HL-60 (cell line): ENCODE results near the gene TAF3.

ENCODE experiments used
- GABPA ChIP-seq: IDR thresholded peaks from 2 replicates; pipeline ENCODE4 v1.6.1; 2012; ENCODE audit warnings: low read depth
- TF ChIP-seq, protein P1 (sequence below): IDR thresholded peaks from one replicate; pipeline ENCODE4 v1.5.1; 2011; ENCODE audit warnings: low read length, control low read depth, inconsistent platforms; ENCODE audit not compliant: insufficient read depth

DNA sequence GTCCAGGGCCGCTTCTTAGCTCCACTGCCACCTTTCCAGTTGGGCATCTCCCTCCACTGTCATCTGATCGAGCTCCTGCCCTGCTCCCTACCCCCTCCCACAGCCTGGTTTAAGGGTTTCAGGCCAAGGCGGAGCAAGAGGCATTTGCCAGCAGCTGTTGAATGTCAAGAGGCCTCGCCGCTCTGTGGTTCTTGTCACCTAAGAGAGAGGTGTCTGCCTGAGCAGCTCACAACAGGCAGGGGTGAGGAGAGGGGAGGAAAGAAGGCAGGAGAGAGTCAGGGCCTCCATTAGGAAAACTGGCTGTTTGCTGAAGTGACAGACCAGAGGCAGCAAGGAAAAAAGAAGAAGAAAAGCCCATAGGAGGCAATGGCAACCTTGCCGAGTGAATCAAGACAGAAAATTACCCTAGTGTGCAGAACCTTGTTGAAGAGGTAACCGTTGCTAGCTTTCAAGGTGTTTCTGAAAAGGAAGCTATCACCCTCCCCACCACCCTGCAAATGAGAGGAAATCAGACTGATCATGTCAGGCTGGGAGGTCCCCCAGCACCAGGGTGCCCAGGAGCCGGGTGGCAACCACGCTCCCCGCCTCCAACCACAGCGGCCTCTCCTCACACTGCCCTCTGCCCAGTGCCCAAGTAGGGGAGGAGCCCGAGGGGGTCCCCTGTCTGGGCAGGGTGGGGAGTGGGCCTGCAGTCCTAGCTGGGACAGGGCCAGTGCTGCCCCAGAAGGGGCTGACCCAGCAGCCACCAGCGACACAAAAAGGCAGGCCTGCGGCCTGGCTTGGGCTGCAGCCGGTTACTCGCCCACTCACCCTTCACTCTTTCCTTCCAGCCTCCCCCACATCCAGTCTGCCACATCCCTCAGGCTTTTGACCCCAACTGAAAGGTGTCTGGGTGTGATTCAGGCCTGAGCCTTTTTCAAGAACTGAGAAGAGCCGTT lies 243.2 kb downstream of the TAF3 start:
- no peak for TF ChIP-seq GABPA
- TF ChIP-seq, protein P1, sequence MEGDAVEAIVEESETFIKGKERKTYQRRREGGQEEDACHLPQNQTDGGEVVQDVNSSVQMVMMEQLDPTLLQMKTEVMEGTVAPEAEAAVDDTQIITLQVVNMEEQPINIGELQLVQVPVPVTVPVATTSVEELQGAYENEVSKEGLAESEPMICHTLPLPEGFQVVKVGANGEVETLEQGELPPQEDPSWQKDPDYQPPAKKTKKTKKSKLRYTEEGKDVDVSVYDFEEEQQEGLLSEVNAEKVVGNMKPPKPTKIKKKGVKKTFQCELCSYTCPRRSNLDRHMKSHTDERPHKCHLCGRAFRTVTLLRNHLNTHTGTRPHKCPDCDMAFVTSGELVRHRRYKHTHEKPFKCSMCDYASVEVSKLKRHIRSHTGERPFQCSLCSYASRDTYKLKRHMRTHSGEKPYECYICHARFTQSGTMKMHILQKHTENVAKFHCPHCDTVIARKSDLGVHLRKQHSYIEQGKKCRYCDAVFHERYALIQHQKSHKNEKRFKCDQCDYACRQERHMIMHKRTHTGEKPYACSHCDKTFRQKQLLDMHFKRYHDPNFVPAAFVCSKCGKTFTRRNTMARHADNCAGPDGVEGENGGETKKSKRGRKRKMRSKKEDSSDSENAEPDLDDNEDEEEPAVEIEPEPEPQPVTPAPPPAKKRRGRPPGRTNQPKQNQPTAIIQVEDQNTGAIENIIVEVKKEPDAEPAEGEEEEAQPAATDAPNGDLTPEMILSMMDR = no peak
